Gastrocnemius medialis (tissue), 4 donors: ENCODE results near the gene DUSP3. TPM values are rescaled to one million over a fixed set of nuclear protein-coding genes. Genes with fewer than 3 reads are reported as not detected.

Source experiments
- ATAC-seq, 2 donors: fragments of 150-250 bp; one replicate each; pipeline ENCODE4 v1.9.1; 2016
- DNase-seq, 2 donors: peaks; one replicate each; pipeline ENCODE4 v3.0.0-alpha.2; 2019
- H3K27ac ChIP-seq, 4 donors: fragments of 200-600 bp; sonication (generic); 1 replicate in 1 of 4; 2 replicates in 3 of 4; pipeline ENCODE4 v1.5.1; 2016 to 2018; ENCODE audit warnings: mild to moderate bottlenecking in 2 of 4, moderate library complexity in 1 of 4
- H3K27me3 ChIP-seq, 3 donors: fragments of 200-600 bp; sonication (generic) in 2 of 3; 1 replicate in 1 of 3; 2 replicates in 2 of 3; pipeline versions ENCODE4 v1.5.1 to v1.6.0; 2016 to 2019; ENCODE audit warnings: mild to moderate bottlenecking in 1 of 3, moderate library complexity in 1 of 3
- H3K36me3 ChIP-seq, 2 donors: fragments of 200-600 bp; sonication (generic) in 1 of 2; one replicate each; pipeline ENCODE4 v1.5.1; 2017 to 2018
- H3K4me1 ChIP-seq, 2 donors: fragments of 200-600 bp; sonication (generic) in 1 of 2; one replicate each; pipeline ENCODE4 v1.5.1; 2016 to 2017; ENCODE audit warnings: mild to moderate bottlenecking in 2 of 2
- H3K4me3 ChIP-seq, 4 donors: fragments of 200-600 bp; sonication (generic) in 3 of 4; 1 replicate in 1 of 4; 2 replicates in 3 of 4; pipeline ENCODE4 v1.5.1; 2016 to 2019; ENCODE audit warnings: mild to moderate bottlenecking in 2 of 4
- H3K9me3 ChIP-seq, 3 donors: fragments of 200-600 bp; sonication (generic) in 2 of 3; 1 replicate in 1 of 3; 2 replicates in 2 of 3; pipeline ENCODE4 v1.5.1; 2016 to 2019
- POLR2A ChIP-seq, 2 donors: fragments of 450-650 bp; IDR thresholded peaks; one replicate each; pipeline ENCODE4 v1.6.1; 2017; ENCODE audit warnings: antibody characterized with exemption in 2 of 2, mild to moderate bottlenecking in 2 of 2, moderate library complexity in 2 of 2
- in situ Hi-C, 4 donors: fragments of 200-750 bp; cut with MboI; loops; one replicate each; pipeline versions ENCODE4 v1.15.0 to v1.8.0; 2017; ENCODE audit warnings: low sequenced_read_pairs in 4 of 4
- intact Hi-C: fragments of 100-400 bp; cut with DNase I; formaldehyde crosslinking; loops from one replicate; pipeline ENCODE4 v1.15.1; 2023; ENCODE audit warnings: low total_unique reads
- total RNA-seq, 4 donors: library from RNA; depleted of rRNA; stranded (reverse); fragments of >200 nt; gene quantifications; one replicate each; pipeline versions ENCODE4 v1.1.0 to v1.2.3, GENCODE V29; 2016
- TF ChIP-seq, protein P1 (sequence below), 5 experiments: fragments of 450-650 bp in 3 of 5; fragments of 200-600 bp in 2 of 5; sonication (generic) in 2 of 5; IDR thresholded peaks in 4 of 5; conservative IDR thresholded peaks in 1 of 5; 1 replicate in 4 of 5; 2 replicates in 1 of 5; pipeline ENCODE4 v1.5.1; 2016 to 2019; ENCODE audit warnings: antibody characterized with exemption in 5 of 5, mild to moderate bottlenecking in 3 of 5, moderate library complexity in 3 of 5

DUSP3 gene
- total RNA-seq, 4 donors from 2014 or later = 121 to 184 (median 145) TPM

DNA sequence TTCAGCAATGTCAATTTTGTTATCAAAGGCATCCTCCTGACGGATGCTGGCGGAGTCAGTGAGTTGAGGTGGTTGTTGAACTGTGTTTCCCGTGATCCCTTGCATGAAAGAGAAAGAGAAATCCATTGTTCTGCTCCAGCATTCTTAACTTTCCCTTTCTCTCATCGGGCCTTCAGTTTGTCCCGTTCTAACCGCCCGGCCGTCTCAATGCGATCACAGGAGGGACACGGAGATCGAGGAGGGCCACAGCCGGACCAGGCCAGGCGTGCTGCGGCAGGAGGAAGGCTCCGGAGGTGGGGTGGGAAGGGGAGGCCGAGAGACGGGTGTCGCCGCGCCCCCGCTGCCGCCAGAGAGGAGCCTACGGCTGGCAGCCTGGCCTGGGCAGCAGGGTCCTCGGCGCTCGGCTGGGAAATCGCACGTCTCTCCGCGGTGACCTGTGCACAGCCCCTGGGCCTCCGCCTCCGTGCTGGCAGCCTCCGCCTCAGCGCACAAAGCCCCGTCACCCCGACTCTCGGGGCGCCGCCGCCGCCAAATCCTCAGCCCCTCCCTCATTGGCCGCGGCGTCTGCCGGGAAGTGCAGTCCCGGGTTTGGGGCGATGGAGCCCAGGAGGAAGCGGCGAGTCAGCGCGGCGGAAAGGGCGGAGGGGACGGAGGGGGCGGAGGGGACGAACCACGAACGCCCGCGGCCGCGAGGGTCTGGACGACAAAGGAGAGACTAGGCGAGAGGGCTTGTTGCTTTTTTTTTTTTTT lies 58.3 kb downstream of the DUSP3 start:
- Histone ChIP-seq H3K4me1 (no peaks in the 10 kb centered on the region), H3K36me3 (no peaks in the 10 kb centered on the region), H3K27ac (peak overlapping the region; percentile 78 to 85 (median 80)), H3K27me3 (no peaks in the 10 kb centered on the region), H3K9me3 (no peaks in the 10 kb centered on the region), H3K4me3 (peak overlapping the region; percentile 67 to 94 (median 78))
- intact Hi-C loops = no loop called here
- DNase-seq (peak; percentile 26 to 48), ATAC-seq (peak; percentile 61 to 76)
- TF ChIP-seq, protein P1, sequence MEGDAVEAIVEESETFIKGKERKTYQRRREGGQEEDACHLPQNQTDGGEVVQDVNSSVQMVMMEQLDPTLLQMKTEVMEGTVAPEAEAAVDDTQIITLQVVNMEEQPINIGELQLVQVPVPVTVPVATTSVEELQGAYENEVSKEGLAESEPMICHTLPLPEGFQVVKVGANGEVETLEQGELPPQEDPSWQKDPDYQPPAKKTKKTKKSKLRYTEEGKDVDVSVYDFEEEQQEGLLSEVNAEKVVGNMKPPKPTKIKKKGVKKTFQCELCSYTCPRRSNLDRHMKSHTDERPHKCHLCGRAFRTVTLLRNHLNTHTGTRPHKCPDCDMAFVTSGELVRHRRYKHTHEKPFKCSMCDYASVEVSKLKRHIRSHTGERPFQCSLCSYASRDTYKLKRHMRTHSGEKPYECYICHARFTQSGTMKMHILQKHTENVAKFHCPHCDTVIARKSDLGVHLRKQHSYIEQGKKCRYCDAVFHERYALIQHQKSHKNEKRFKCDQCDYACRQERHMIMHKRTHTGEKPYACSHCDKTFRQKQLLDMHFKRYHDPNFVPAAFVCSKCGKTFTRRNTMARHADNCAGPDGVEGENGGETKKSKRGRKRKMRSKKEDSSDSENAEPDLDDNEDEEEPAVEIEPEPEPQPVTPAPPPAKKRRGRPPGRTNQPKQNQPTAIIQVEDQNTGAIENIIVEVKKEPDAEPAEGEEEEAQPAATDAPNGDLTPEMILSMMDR (IDR thresholded peaks at IDR 0.05 in 4 of 5, conservative IDR thresholded peaks at IDR 0.05 in 1 of 5) = no peak
- peak; percentile 28 to 31 for TF ChIP-seq POLR2A (IDR thresholded peaks at IDR 0.05)
- in situ Hi-C loops = no loop called here

- intact Hi-C loops (no loop called here), in situ Hi-C loops (no loop called here)
- TF ChIP-seq, protein P1 (IDR thresholded peaks at IDR 0.05 in 4 of 5, conservative IDR thresholded peaks at IDR 0.05 in 1 of 5) = no peak
- TF ChIP-seq POLR2A (IDR thresholded peaks at IDR 0.05) = no peak
- no peak overlapping the region for H3K4me3 ChIP-seq
- DNase-seq (no peak), ATAC-seq (no peak)
- no peak overlapping the region for H3K27ac ChIP-seq
- H3K9me3 ChIP-seq = no peaks in the 10 kb centered on the region
- no peaks in the 10 kb centered on the region for H3K36me3 ChIP-seq
- H3K27me3 ChIP-seq = no peaks in the 10 kb centered on the region
- H3K4me1 ChIP-seq = no peaks in the 10 kb centered on the region
These were observed 59.2 kb downstream of the DUSP3 start for GRCh38 chr17:43719578-43719977.

DNA sequence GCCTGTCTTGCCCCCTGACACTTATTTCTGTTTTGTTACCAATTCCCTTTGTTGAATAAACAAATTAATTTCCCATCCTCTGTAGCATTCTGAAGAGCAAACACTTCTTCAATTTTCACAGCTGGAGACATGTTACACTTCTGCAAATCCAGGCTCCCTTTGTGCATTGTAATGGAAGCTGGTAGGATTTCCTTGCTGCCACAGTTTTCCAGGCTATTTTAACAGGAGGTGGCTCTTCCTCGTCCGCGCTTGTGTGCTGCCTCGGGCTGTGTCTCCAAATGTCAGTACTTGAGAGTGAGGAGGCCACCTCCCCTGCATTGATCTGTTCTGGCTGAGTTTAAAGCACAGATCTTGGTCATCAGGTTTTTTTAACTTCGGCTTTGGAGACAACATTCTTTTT lies 60.2 kb downstream of the DUSP3 start:
- intact Hi-C loops (no loop called here), in situ Hi-C loops (no loop called here)
- DNase-seq (no peak), ATAC-seq (no peak)
- Histone ChIP-seq H3K27me3 (peaks cover 0 to 5% (median 0%) of the 10 kb centered on the region in 3 donors), H3K9me3 (no peaks in the 10 kb centered on the region), H3K36me3 (no peaks in the 10 kb centered on the region), H3K4me3 (no peak overlapping the region), H3K27ac (no peak overlapping the region), H3K4me1 (peaks cover under 1 to 3% of the 10 kb centered on the region in 2 donors)
- no peak for TF ChIP-seq POLR2A (IDR thresholded peaks at IDR 0.05)
- TF ChIP-seq, protein P1 (IDR thresholded peaks at IDR 0.05 in 4 of 5, conservative IDR thresholded peaks at IDR 0.05 in 1 of 5) = no peak

DNA sequence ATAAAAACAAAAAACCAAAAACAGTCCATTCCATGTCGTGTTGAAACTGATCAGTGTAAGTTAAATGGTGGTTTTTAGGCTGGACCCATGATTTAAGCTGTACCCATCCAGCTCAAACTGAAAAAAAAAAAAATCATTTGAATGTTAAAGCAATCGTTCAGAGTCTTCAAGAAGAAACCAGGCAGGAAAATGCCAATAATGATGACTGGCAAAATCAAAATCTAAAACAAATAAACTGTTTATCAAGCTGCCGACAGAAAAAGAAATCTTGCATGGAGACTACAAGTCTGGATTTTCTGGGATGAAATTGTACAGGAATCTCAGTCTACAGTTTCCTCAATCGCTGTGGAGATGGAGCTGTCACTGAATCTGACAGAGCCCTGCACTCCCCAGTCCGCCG lies 60.9 kb downstream of the DUSP3 start:
- in situ Hi-C loops (no loop called here), intact Hi-C loops (no loop called here)
- Histone ChIP-seq H3K27ac (no peak overlapping the region), H3K36me3 (no peaks in the 10 kb centered on the region), H3K9me3 (no peaks in the 10 kb centered on the region), H3K4me1 (peaks cover 6 to 7% of the 10 kb centered on the region in 2 donors), H3K4me3 (no peak overlapping the region), H3K27me3 (peaks cover 0 to 8% (median 5%) of the 10 kb centered on the region in 3 donors)
- DNase-seq (no peak), ATAC-seq (no peak)
- TF ChIP-seq, protein P1 (IDR thresholded peaks at IDR 0.05 in 4 of 5, conservative IDR thresholded peaks at IDR 0.05 in 1 of 5) = no peak
- TF ChIP-seq POLR2A (IDR thresholded peaks at IDR 0.05) = no peak

Other genes starting within 250 kb of the DUSP3 start
- gene ETV4, start 232.6 kb downstream of the DUSP3 start, total RNA-seq = under 1 TPM in 3 of 4 donors, not detected in 1; 0.29 to 0.67 (median 0.42) TPM
- 10 to 100 TPM in 1 of 4 donors, 1 to 10 TPM in 3; 4.0 to 12.2 (median 8.8) TPM for gene MEOX1, start 117.1 kb downstream of the DUSP3 start, total RNA-seq
- not detected for gene SOST, start 20.2 kb downstream of the DUSP3 start, total RNA-seq
- gene CFAP97D1, start 1.5 kb upstream of the DUSP3 start, total RNA-seq = not detected
- 1 to 10 TPM in 2 of 4 donors, under 1 TPM in 2; 0.12 to 2.4 (median 1.1) TPM for gene MPP3, start 54.2 kb upstream of the DUSP3 start, total RNA-seq
- 10 to 100 TPM; 18.4 to 28.2 (median 20.8) TPM for gene CD300LG, start 68.2 kb upstream of the DUSP3 start, total RNA-seq
- gene MPP2, start 128.6 kb upstream of the DUSP3 start, total RNA-seq = 1 to 10 TPM in 2 of 4 donors, under 1 TPM in 1, not detected in 1; 0.39 to 3.2 (median 2.0) TPM
- not detected for gene PPY, start 163.5 kb upstream of the DUSP3 start, total RNA-seq
- gene PYY, start 175.0 kb upstream of the DUSP3 start, total RNA-seq = not detected
- 1 to 10 TPM in 1 of 4 donors, under 1 TPM in 3; 0.13 to 1.2 (median 0.34) TPM for gene NAGS, start 225.6 kb upstream of the DUSP3 start, total RNA-seq
- gene TMEM101, start 236.0 kb upstream of the DUSP3 start, total RNA-seq = 10 to 100 TPM; 28.8 to 38.3 (median 36.4) TPM